Stimulated activated CD4-positive, alpha-beta T cell treated with anti-CD3 and anti-CD28 coated beads, Interleukin-15, amount 100 ng/mL, for 48 hours (primary cell): ENCODE results near the gene CEACAM18.
A peak's percentile ranks its signal among the peaks of the same experiment; 100 is the strongest.
"Not testable (repeated sequence)": the region's sequence is repeated elsewhere in the genome, so short reads cannot be mapped to it uniquely, and the experiment has no call there.

Experiments
- DNase-seq, 2 donors: peaks; one replicate each; pipeline ENCODE4 v3.0.0-alpha.2; 2020; ENCODE audit warnings: low read depth in 2 of 2

The CEACAM18 gene

DNA sequence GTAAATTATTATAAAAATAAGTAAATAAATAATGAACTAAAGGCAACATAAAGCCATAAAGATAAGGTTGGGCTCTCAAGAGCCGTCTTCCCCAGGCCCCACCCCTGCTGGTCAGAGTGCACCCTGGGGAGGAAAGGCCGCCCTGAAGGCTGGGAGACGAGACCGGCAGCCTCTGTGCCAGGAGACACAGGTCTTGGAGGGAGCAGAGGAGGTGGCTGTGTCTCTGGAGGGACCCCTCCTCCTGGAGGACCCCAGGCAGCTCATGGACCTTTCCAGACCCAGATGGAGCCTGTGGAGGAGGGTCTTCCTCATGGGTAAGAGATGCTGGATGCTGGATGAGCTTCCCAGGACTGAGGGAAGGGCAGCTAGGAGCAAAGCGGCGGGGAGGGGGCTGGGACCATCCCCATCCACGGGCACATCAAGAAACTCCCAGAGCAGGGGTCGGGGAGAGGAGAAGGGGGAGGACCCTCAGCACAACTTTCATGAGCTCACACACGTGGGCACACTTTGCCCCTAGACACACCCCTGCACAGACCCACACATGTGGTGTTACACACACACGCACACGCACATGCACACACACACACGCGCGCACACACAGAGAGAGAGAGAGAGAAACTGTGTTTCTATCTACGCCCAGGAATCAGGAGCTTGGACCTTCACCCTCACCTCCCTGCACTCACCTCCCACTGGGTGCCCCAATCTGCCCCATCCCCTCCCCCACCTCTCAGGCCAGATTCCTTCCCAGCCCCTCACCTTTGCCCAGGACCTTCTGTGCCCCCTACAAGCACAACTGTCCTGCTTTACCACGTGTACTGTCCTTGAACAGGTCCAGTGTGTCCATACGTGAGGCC is at the start of gene CEACAM18:
Gene CEACAM18, plus strand, starts transcription at position 159 of the 854 bp plus-strand sequence.
- no peak for DNase-seq

DNA sequence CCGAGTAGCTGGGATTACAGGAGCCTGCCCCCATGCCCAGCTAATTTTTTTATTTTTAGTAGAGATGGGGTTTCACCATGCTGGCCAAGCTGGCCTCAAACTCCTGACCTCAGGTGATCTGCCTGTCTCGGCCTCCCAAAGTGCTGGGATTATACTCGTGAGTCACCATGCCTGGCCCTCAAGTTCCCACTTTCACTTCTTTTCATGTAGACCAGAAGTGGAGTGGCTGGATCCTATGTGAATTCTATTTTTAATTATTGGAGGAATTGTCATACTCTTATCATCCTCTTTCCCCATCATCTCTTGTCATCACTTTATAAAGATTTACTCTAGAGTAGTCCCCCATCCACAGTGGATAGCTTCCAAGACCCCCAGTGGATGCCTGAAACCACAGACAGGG is 48.1 kb upstream of the CEACAM18 start:
- DNase-seq: no peak

DNA sequence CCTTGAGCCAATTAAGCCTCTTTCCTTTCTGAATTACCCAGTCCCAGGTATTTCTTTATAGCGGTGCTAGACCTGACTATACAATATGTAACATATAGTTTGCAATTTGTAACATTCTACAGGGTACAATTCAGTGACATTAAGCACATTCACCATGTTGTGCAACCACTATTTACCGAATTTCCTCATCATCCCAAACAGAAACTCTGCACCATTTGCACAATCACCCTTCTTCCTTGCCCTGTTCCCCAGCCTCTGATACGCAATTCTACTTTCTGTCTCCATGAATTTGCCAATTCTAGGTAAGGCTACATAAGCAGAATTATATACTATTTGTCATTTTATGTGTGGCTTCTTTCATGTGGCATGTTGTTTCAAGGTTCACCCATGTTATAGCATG is 47.2 kb upstream of the CEACAM18 start:
- DNase-seq: no peak

DNA sequence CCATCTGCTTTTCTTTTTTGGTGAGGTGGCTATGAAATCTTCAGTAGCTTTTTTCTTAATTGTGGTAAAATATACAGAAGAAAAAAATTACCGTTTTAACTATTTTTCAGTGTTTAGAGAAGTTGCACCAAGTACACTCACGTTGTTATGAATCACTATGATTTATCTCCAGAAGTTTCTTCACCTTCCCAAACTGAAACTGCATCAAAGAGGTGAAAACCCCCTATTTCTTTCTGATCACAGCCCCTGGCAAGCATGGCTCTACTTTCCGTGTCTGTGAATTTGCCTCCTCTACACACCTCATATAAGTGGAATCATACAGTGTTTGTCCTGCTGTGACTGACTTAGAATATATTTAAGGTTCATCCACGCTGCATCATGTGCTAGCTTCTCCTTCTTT is 45.3 kb upstream of the CEACAM18 start:
- DNase-seq: no peak

- no peak for DNase-seq
These were observed 43.9 kb upstream of the CEACAM18 start for GRCh38 chr19:51434456-51434855.

GRCh38 chr19:51439021-51439465 is 39.3 kb upstream of the CEACAM18 start:
- DNase-seq: no peak

DNA sequence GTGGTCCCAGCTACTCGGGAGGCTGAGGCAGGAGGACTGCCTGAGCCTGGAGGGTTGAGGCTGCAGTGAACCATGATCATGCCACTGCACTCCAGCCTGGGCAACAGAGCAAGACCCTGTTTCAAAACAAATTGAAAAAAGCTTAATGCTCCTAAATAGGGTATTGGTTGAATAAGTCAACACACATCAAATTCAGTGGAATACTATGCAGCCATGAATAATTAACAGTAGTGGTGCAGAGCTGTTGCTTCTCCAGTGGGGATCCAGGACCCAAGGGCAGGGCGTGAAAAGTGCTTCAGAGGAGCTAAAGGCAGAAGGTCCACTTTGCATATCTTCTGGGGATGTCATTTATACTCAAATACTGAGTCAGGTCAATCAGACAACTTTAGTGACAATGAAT is 38.3 kb upstream of the CEACAM18 start:
- DNase-seq: no peak

- peak; percentile 57 to 72 for DNase-seq
These were observed 37.4 kb upstream of the CEACAM18 start for GRCh38 chr19:51440846-51441409.

DNA sequence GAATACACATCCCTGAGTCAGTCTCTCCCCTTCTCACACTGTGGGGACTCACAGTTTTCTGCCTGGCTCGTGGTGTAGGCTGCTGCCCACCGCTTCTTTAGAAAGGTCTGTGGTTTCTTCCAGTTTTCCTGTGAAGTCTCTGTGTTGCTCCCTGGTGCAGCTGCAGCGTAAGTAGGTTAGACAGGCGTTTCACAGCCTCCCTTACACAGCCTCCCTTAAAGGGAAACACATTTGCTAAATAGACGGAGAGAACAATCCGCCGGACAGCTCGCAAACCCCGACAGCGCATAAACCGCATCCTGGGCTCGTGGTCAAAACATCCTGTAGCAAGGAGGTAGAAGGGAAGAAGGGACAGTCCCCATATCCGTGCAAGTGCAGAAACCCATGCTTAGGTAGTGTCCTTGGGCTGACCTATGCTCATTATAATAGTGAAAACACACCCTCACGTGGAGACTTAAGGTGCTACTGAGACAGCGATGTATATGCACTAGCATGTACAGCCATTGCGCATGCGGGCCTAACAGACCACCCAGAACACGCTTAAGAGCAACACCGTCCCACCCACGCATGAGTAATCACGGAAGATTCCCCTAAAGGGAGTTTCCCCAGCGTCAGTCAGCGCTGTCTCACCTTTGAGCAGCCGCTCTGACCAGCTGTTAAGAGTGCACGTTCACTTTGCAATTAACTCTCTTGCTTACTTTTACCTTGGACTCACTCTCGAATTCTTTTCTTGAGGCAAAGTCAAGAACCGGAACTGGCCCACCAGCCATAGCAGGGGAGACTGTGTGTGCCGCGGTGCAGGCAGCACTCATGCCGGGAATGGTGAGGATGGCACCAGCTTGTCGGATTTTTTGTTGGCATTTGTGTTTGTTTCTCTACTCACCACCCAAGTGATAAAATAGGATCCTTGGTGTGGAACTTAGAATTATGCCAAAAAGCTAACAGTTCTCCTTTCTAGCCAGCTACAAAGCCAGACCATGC is 36.6 kb upstream of the CEACAM18 start:
- peak; percentile 89 to 90 for DNase-seq

DNA sequence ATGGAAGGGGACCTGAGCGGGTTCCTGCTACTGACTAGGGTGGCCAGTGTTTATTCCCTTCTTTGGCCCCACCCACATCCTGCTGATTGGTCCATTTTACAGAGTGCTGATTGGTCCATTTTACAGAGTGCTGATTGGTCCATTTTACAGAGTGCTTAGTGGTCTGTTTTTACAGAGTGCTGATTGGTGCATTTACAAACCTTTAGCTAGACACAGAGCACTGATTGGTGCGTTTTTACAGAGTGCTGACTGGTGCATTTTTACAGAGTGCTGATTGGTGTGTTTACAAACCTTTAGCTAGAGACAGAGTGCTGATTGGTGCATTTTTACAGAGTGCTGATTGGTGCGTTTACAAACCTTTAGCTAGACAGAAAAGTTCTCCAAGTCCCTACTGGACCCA is 30.8 kb upstream of the CEACAM18 start:
- DNase-seq: not testable (repeated sequence)

- DNase-seq: no peak
These were observed 30.3 kb upstream of the CEACAM18 start for GRCh38 chr19:51448011-51448410.

- peak; percentile 46 to 61 for DNase-seq
These were observed 29.8 kb upstream of the CEACAM18 start for GRCh38 chr19:51448411-51449016.

- DNase-seq: peak; percentile 47 to 60
These were observed 27.5 kb upstream of the CEACAM18 start for GRCh38 chr19:51450730-51451307.

DNA sequence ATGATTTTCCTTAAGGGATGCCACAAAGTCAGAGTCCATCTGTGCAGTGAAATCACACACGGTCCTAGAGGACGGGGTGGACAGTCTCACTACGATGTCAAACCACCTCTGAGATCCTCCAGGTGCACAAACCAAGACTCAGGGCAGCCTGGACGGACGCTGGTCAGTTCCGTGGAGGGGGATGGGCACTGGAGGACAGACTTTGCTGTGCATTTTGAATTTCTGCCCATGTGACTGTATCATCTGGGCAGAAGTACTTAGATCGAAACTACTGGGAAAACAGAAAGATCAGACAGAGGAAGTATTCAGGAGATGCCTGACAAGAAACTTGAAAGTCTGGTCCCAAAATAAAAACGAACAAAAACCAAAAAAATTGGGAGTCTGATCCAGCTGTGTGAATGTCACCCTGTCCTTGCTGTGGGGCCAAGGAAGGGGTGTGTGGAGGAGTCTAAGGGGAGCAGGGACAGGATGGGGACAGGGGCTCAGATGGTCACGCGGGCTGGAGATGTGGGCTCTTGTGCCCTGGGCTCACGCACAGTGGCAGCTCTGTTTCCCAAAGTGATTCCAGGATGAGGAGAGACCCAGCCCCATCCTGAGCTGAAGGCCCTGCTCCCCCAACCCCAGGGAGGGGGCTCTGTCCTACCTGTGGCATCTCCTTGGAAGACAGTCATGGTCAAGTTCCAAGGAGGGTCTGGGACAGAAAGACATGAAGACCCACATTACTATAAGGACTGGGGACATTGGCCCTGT is 21.6 kb upstream of the CEACAM18 start:
- DNase-seq: no peak

DNA sequence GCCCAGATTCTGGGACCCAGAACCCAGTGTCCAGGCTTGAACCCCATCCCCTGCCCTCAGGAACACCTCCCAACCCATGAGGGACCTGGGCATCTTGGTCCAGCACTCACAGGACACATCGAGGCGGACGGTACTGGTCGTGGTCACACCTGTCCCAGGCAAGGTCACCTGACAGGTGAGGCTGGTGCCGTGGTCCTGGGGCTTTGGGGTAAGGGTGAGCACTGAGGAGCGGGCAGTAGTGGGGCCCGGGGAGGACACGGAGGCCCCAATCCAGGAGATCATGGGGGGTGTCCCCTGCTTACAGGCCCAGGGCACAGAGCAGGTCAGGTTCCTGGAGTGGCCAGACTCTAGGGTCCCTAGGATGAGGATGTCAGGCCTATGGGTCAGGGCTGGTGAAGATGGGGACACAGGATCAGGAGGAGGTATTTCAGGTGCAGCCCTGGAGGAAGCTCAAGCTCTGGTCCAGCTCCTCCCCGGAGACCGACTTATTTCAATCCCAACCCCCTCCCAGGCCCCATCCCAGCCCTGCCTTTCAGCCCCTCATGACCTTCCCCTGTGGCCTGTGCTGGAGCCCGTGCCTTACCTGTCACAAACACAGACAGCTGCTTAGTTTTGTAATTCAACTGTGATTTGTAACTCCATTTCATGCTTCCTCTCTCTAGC is 20.9 kb upstream of the CEACAM18 start:
- no peak for DNase-seq

DNA sequence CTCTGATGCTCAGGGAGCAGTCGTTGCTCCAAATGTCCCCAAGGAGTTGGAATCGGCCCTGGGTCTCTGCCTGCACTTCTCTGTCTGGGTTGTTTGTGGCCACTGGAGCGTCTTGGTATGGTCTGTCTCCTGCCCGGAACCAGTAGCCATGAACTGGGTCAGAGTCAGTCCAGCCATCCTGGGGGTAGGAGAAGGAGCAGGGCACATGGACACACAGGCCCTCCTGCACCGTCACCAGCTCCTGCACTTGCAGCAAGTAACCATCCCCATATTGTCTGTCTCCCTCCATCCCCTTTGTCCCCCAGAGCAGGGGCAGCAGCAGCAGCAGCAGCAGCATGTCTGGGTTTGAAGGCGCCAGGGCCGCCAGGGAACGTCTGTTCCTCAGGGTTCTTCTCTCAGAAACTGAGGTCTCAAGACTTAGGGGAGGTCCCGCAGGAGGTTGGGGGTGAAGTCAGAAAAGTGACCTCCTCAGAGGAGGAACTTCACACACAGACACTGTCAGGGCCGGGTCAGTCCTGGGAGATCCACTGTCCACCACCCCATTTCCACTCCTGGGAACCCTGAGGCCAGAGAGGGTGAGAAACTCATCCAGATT is 20.2 kb upstream of the CEACAM18 start, which contains the start of gene SIGLEC8:
Gene SIGLEC8, minus strand, starts transcription at position 404 of the 595 bp plus-strand sequence. Its CDS starts 67 bp downstream, at position 337.
- DNase-seq: no peak

DNA sequence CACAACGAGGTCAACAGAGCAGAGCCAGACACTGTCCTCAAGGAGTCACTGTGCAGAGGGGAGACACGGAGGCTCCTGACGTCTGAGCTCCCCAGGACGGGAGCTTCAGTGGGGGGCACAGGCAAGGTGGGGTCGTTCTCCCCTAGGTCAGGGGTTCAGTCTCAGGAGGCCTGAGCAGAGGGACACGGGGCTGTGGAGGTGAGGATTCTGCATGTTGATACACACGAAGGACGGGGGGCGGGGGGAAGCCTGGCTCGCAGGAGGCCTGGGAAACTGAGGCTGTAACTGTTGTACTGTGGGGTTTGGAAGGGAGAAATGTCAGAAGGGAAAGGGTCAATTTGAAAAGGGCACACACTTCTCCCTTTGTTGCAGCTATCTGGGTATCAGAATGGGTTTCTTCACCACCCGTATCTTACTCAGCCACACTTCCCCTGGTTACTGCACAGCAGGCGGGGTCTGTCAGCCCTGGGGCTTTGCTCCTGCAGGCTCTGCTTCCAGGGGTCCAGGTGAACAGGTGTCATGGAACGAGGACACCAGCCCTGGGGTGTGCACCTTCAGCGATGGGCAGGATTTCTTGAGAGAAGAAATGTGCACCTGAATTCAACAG is 19.3 kb upstream of the CEACAM18 start:
- DNase-seq: no peak

DNA sequence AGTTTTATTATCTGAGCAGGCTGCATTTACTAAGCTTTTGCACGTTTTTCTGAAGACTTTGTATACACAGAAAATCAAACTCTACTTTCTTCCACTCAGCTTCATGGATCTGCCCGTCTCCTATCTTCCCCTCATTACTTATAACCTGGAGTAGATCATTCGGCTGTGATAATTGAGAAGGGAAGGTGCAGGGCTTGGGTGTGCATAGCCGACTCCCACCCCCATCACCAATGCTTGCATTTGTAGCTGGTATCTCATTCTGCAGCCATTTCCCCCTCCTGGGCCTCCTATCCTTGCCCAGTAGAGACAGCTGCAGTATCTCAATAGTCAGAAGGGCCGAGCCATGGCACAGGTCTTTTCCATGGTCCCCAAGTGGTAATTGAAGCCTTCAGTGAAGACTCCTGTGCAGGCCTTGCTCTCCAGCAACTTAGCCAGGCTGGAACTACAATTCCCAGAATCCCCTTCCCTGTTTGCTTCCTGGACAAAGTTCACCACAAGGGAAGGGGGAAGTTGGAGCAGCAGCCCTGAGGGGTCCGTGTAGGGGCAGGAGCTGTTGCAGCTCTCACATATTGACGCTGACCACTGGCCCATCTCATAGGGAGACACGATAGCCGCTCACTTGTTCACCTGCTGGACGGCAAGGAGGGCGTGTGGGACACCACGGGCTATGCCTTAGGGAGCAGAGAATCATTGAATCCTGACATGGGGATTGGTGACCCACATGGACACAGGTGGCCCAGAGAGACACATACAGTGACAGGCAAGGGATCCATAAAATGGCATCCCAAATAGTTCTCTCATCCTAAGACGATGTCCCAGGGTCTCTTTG is 18.0 kb upstream of the CEACAM18 start:
- no peak for DNase-seq
